Neuronal stem cell (in vitro differentiated cells): Measurements from ENCODE around the gene DPP6.

Source experiments
- DNase-seq: peaks from one replicate; pipeline ENCODE4 v3.0.0-alpha.2; 2013; ENCODE audit warnings: low spot score
- H2AFZ ChIP-seq: one replicate; pipeline ENCODE4 v1.6.1; 2013; ENCODE audit warnings: mild to moderate bottlenecking, low read length, inconsistent platforms
- H2AK5ac ChIP-seq: 2 replicates; pipeline ENCODE4 v1.6.1; 2013; ENCODE audit warnings: low read depth, mild to moderate bottlenecking, inconsistent platforms, low read length, moderate library complexity, mixed read lengths
- H2BK120ac ChIP-seq: 2 replicates; pipeline ENCODE4 v1.6.1; 2013; ENCODE audit warnings: low read depth, mild to moderate bottlenecking, inconsistent platforms, low read length, moderate library complexity, mixed read lengths
- H2BK12ac ChIP-seq: one replicate; pipeline ENCODE4 v1.6.1; 2013; ENCODE audit warnings: low read length, inconsistent platforms
- H2BK15ac ChIP-seq: 2 replicates; pipeline ENCODE4 v1.6.1; 2013; ENCODE audit warnings: mild to moderate bottlenecking, low read length, inconsistent platforms, mixed read lengths
- H2BK5ac ChIP-seq: one replicate; pipeline ENCODE4 v1.6.1; 2013; ENCODE audit warnings: inconsistent platforms, mild to moderate bottlenecking, low read length, moderate library complexity
- H3K14ac ChIP-seq: one replicate; pipeline ENCODE4 v1.6.1; 2013; ENCODE audit warnings: low read length, inconsistent platforms
- H3K18ac ChIP-seq: 2 replicates; pipeline ENCODE4 v1.6.1; 2013; ENCODE audit warnings: low read length, inconsistent platforms
- H3K23ac ChIP-seq: 2 replicates; pipeline ENCODE4 v1.6.1; 2013; ENCODE audit warnings: low read depth, mild to moderate bottlenecking, mixed read lengths, low read length, inconsistent platforms; ENCODE audit not compliant: poor library complexity
- H3K27ac ChIP-seq: replicated peaks from 3 replicates; pipeline ENCODE4 v1.5.1; 2013; ENCODE audit warnings: low read length, inconsistent platforms
- H3K27me3 ChIP-seq, 3 experiments: 2 replicates each; pipeline ENCODE4 v1.6.1; 2013; ENCODE audit warnings: low read length in 3 of 3, mild to moderate bottlenecking in 2 of 3, inconsistent platforms in 1 of 3, low read depth in 1 of 3, mixed read lengths in 1 of 3, moderate library complexity in 1 of 3; ENCODE audit not compliant: control insufficient read depth in 3 of 3, insufficient read depth in 3 of 3
- H3K36me3 ChIP-seq, 2 donors: replicated peaks in 1 of 2; 2 replicates each; pipeline ENCODE4 v1.6.1; 2013; ENCODE audit warnings: low read length in 2 of 2; ENCODE audit not compliant: control insufficient read depth in 2 of 2, insufficient read depth in 2 of 2
- H3K4ac ChIP-seq: 2 replicates; pipeline ENCODE4 v1.6.1; 2013; ENCODE audit warnings: inconsistent platforms, mild to moderate bottlenecking, low read length, moderate library complexity
- H3K4me1 ChIP-seq, 2 donors: 1 replicate in 1 of 2; 2 replicates in 1 of 2; pipeline ENCODE4 v1.6.1; 2013; ENCODE audit warnings: low read length in 2 of 2, low read depth in 1 of 2; ENCODE audit not compliant: control insufficient read depth in 2 of 2, insufficient read depth in 1 of 2
- H3K4me2 ChIP-seq: one replicate; pipeline ENCODE4 v1.6.1; 2013; ENCODE audit warnings: mild to moderate bottlenecking, low read length, inconsistent platforms; ENCODE audit not compliant: insufficient read depth, poor library complexity, severe bottlenecking
- H3K4me3 ChIP-seq, 2 donors: 2 replicates each; pipeline ENCODE4 v1.5.1; 2013; ENCODE audit warnings: low read length in 2 of 2, mild to moderate bottlenecking in 2 of 2, inconsistent platforms in 1 of 2, moderate library complexity in 1 of 2
- H3K79me1 ChIP-seq: one replicate; pipeline ENCODE4 v1.6.1; 2013; ENCODE audit warnings: low read depth, mild to moderate bottlenecking, inconsistent platforms, low read length, moderate library complexity
- H3K9ac ChIP-seq: one replicate; pipeline ENCODE4 v1.6.1; 2013; ENCODE audit warnings: mild to moderate bottlenecking, low read depth, low read length, inconsistent platforms; ENCODE audit not compliant: poor library complexity
- H3K9me3 ChIP-seq, 2 donors: replicated peaks in 1 of 2; 2 replicates each; pipeline versions ENCODE3 to v1.6.1; 2013; ENCODE audit warnings: low read length in 2 of 2, mild to moderate bottlenecking in 2 of 2, inconsistent platforms in 1 of 2, low read depth in 1 of 2, mixed read lengths in 1 of 2, moderate library complexity in 1 of 2; ENCODE audit not compliant: control insufficient read depth in 2 of 2, insufficient read depth in 1 of 2
- H4K8ac ChIP-seq: one replicate; pipeline ENCODE4 v1.6.1; 2013; ENCODE audit warnings: low read depth, mild to moderate bottlenecking, inconsistent platforms, low read length, moderate library complexity
- H4K91ac ChIP-seq: one replicate; pipeline ENCODE4 v1.6.1; 2013; ENCODE audit warnings: low read length, low read depth, mild to moderate bottlenecking, inconsistent platforms; ENCODE audit not compliant: poor library complexity
- WGBS, 2 donors: extraction: QIAGEN DNeasy Blood & Tissue Kit; methylation state at CpG; one replicate each; pipeline ENCODE4 v1.1.7; 2013; ENCODE audit warnings: missing lambda C conversion rate in 2 of 2, mixed read lengths in 1 of 2; ENCODE audit not compliant: insufficient read length in 2 of 2, insufficient replicate concordance in 1 of 2; ENCODE audit errors: extremely low coverage in 2 of 2; 5-methylcytosine and 5-hydroxymethylcytosine counted together

The DPP6 gene

DNA sequence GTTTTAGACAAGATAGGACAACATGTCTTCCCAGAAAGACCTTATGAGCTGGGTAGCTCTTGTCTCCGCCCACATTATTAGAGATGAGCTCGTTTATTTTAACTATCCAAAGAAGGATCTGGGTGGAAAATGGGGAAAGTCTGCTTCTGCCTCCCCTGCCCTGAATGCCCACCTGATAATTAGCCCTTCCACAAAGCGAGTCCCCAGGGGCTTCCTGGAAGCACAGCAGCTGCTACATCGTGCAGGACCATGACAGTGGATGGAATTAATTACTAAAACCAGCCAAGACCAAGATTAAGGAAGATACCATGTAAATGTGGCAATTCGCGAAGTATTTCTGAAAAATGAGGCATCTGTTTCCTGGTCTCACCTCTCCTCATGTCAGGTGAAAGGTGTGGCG is 576.4 kb downstream of the DPP6 start:
- no peak for DNase-seq

DNA sequence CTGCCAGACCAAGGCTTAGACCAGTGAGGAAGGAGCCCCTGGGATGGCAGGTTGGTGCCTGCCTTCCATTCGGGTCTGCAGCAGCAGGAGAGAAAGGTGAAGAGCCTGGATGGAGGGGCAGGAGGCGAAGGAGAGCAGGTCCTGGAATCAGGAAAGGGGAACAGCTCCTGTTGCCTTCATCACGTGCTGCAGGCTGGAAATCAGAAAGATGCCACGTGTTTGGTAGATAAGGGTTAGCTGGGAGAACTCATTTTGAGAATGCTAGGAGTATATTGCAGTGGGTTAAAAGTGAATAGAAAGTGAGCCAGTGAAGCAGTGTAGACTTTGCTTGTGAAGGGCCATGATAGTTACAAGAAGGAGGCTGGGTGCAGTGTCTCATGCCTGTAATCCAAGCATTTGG is 579.0 kb downstream of the DPP6 start:
- Histone ChIP-seq H2BK15ac (no peak overlapping the region), H2BK120ac (no peak overlapping the region), H3K23ac (peak overlapping the region; percentile 82), H3K4me3 (no peak overlapping the region), H3K18ac (peak overlapping the region; percentile 12), H3K14ac (no peak overlapping the region), H3K36me3 (no peaks in the 10 kb centered on the region), H3K4me2 (no peak overlapping the region), H3K4me1 (peaks cover 0 to 2% of the 10 kb centered on the region in 2 donors), H2AK5ac (no peak overlapping the region), H2AFZ (no peak overlapping the region), H2BK5ac (no peak overlapping the region), H4K8ac (no peak overlapping the region), H3K9ac (no peak overlapping the region), H3K27ac (no peak overlapping the region), H4K91ac (no peak overlapping the region), H3K9me3 (peaks cover 0 to 4% of the 10 kb centered on the region in 2 donors), H3K4ac (no peak overlapping the region), H3K27me3 (peaks cover 0 to 3% (median 0%) of the 10 kb centered on the region in 3 experiments), H3K79me1 (no peaks in the 10 kb centered on the region), H2BK12ac (no peak overlapping the region)
- no peak for DNase-seq
- no CpG with 5 or more reads among the region's 4 CpGs for WGBS, 2 donors

More for the DNA sequence above, 576.4 kb downstream of the DPP6 start:
- Histone ChIP-seq H2BK12ac (no peak overlapping the region), H3K9ac (no peak overlapping the region), H3K4me2 (no peak overlapping the region), H3K4me1 (peaks cover 0 to 2% of the 10 kb centered on the region in 2 donors), H3K4ac (no peak overlapping the region), H2AK5ac (no peak overlapping the region), H3K27ac (no peak overlapping the region), H3K18ac (no peak overlapping the region), H2BK120ac (no peak overlapping the region), H3K14ac (no peak overlapping the region), H3K27me3 (peaks cover 0 to 3% (median 0%) of the 10 kb centered on the region in 3 experiments), H3K23ac (no peak overlapping the region), H3K79me1 (no peaks in the 10 kb centered on the region), H4K91ac (no peak overlapping the region), H4K8ac (no peak overlapping the region), H2BK5ac (no peak overlapping the region), H3K9me3 (no peaks in the 10 kb centered on the region), H3K36me3 (no peaks in the 10 kb centered on the region), H2BK15ac (no peak overlapping the region), H2AFZ (no peak overlapping the region), H3K4me3 (no peak overlapping the region)
- WGBS, 2 donors, result no CpG with 5 or more reads among the region's 7 CpGs

GRCh38 chr7:154633641-154634040 is 581.4 kb downstream of the DPP6 start:
- no peak overlapping the region for H2BK15ac ChIP-seq

DNA sequence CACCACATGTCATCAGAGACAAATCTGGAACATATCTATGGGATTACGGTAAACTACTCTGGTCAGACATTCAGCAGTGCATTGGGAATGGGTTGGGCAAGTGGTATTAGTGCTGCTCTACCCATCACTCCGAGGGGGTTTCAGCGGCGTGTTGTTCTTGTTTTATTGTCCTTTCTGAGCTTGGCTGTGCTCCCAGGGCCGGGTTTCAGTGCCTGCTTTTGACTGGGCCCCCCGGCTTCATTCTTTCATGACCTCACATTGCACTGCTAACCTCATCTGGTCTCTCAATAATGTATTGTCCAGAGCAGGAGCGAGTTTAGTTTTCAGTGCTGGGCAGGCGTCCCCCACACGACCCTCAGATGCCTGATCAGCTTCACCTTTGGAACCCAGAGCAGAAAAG is 586.1 kb downstream of the DPP6 start:
- no peak for DNase-seq
- no peak overlapping the region for H3K4ac ChIP-seq
- H3K4me1 ChIP-seq, result no peaks in the 10 kb centered on the region
- H3K27ac ChIP-seq, result no peak overlapping the region
- no peak overlapping the region for H3K23ac ChIP-seq
- no CpG with 5 or more reads among the region's 9 CpGs for WGBS, 2 donors
- no peak overlapping the region for H3K4me3 ChIP-seq
- no peak overlapping the region for H2BK5ac ChIP-seq
- no peak overlapping the region for H2BK12ac ChIP-seq
- H3K14ac ChIP-seq, result no peak overlapping the region
- H2AK5ac ChIP-seq, result no peak overlapping the region
- no peaks in the 10 kb centered on the region for H3K36me3 ChIP-seq
- no peak overlapping the region for H3K9ac ChIP-seq
- H2BK120ac ChIP-seq, result no peak overlapping the region
- H4K8ac ChIP-seq, result no peak overlapping the region
- no peak overlapping the region for H4K91ac ChIP-seq
- H3K18ac ChIP-seq, result no peak overlapping the region
- no peaks in the 10 kb centered on the region for H3K79me1 ChIP-seq
- H2AFZ ChIP-seq, result no peak overlapping the region
- H2BK15ac ChIP-seq, result no peak overlapping the region
- H3K27me3 ChIP-seq, result no peaks in the 10 kb centered on the region
- H3K9me3 ChIP-seq, result peaks cover 0 to 4% of the 10 kb centered on the region in 2 donors
- H3K4me2 ChIP-seq, result no peak overlapping the region

More at GRCh38 chr7:154633641-154634040, 581.4 kb downstream of the DPP6 start:
- Histone ChIP-seq H3K4me2 (no peak overlapping the region), H2BK5ac (no peak overlapping the region), H3K79me1 (no peaks in the 10 kb centered on the region), H4K91ac (no peak overlapping the region), H3K4me3 (no peak overlapping the region), H3K23ac (no peak overlapping the region), H3K14ac (no peak overlapping the region), H2BK120ac (no peak overlapping the region), H2AFZ (no peak overlapping the region), H2BK12ac (no peak overlapping the region), H3K27ac (no peak overlapping the region), H3K27me3 (peaks cover 0 to 3% (median 0%) of the 10 kb centered on the region in 3 experiments), H3K9me3 (peaks cover 0 to 4% of the 10 kb centered on the region in 2 donors), H3K36me3 (no peaks in the 10 kb centered on the region), H3K18ac (no peak overlapping the region), H4K8ac (no peak overlapping the region), H2AK5ac (no peak overlapping the region), H3K4ac (no peak overlapping the region), H3K9ac (no peak overlapping the region), H3K4me1 (peaks cover 0 to 2% of the 10 kb centered on the region in 2 donors)
- no CpG with 5 or more reads among the region's 3 CpGs for WGBS, 2 donors
- DNase-seq, result no peak
